Kidney (tissue), 14 donors: ENCODE results near the gene UNG. TPM values are rescaled to one million over a fixed set of nuclear protein-coding genes. Genes with fewer than 3 reads are reported as not detected.

Experiments
- DNase-seq, 5 donors: peaks; one replicate each; pipeline ENCODE4 v3.0.0-alpha.2; 2013 to 2020
- FAIRE-seq: peaks from 2 replicates; lab custom pipeline; 2012; peaks lifted over from hg19 to GRCh38; lab: Jason Lieb, UNC
- H3K27ac ChIP-seq, 2 donors: one replicate each; pipeline ENCODE4 v1.7.0; 2013; ENCODE audit warnings: low read depth in 2 of 2, low read length in 2 of 2, inconsistent platforms in 1 of 2
- H3K27me3 ChIP-seq: one replicate; pipeline ENCODE4 v1.7.1; 2013; ENCODE audit warnings: low read length, inconsistent platforms; ENCODE audit not compliant: control insufficient read depth, insufficient read depth
- H3K36me3 ChIP-seq, 3 donors: one replicate each; pipeline versions ENCODE4 v1.7.0 to v1.7.1; 2013; ENCODE audit warnings: low read length in 3 of 3, control low read depth in 1 of 3, inconsistent platforms in 1 of 3; ENCODE audit not compliant: insufficient read depth in 3 of 3, control insufficient read depth in 2 of 3
- H3K4me1 ChIP-seq, 3 donors: one replicate each; pipeline versions ENCODE4 v1.7.0 to v1.7.1; 2013; ENCODE audit warnings: low read length in 3 of 3, inconsistent platforms in 1 of 3, low read depth in 1 of 3; ENCODE audit not compliant: control insufficient read depth in 2 of 3, insufficient read depth in 2 of 3
- H3K4me3 ChIP-seq, 3 donors: one replicate each; pipeline versions ENCODE4 v1.7.0 to v1.8.1; 2013; ENCODE audit warnings: low read length in 3 of 3, control low read depth in 1 of 3, inconsistent platforms in 1 of 3
- H3K9ac ChIP-seq, 3 donors: one replicate each; pipeline versions ENCODE4 v1.7.0 to v1.7.1; 2013; ENCODE audit warnings: low read length in 3 of 3, control low read depth in 1 of 3, inconsistent platforms in 1 of 3
- H3K9me3 ChIP-seq, 3 donors: one replicate each; pipeline versions ENCODE4 v1.7.0 to v1.7.1; 2013; ENCODE audit warnings: low read length in 3 of 3, control low read depth in 1 of 3, inconsistent platforms in 1 of 3; ENCODE audit not compliant: control insufficient read depth in 2 of 3, insufficient read depth in 1 of 3
- intact Hi-C: fragments of 100-400 bp; cut with DNase I; formaldehyde crosslinking; loops from one replicate; pipeline ENCODE4 v1.11.1; 2022
- polyA plus RNA-seq: library from polyadenylated mRNA; stranded (reverse); fragments of 350-450 nt; fragmentation: Illumina TruSeq; extraction: RNeasy Lipid Tissue Mini Kit (QIAGEN cat#74804); gene quantifications from one replicate; pipeline ENCODE4 v1.2.3, GENCODE V29; 2014; ENCODE audit warnings: low read depth, low replicate concordance; ENCODE audit not compliant: insufficient read depth
- total RNA-seq: library from RNA; stranded (reverse); fragmentation: NEBNext Ultra II Directional; extraction: Animal tissue kit (Norgen Biotek cat#: 25700); gene quantifications from one replicate; pipeline ENCODE4 v1.2.1, GENCODE V29; 2021
- TF ChIP-seq, protein P1 (sequence below): IDR thresholded peaks from 3 replicates; pipeline ENCODE4 v1.5.1; 2012; ENCODE audit warnings: mild to moderate bottlenecking, moderate library complexity, borderline replicate concordance; ENCODE audit not compliant: insufficient read depth; ENCODE audit errors: extremely low read depth
- donor health status: control.
- donor health status: control.
- donor health status: control.
- donor health status: control.
- donor health status: control.
- donor health status: DM: yes; HTN: yes; CAD: no.
- donor health status: Normal renal cell carcinoma (clear cell type).

Gene UNG
- total and polyA plus RNA-seq, 2 donors from 2014 or later: 24.9 to 30.3 TPM

- DNase-seq (no peak), FAIRE-seq (no peak)
- Histone ChIP-seq H3K9ac (no peak overlapping the region), H3K4me3 (no peak overlapping the region), H3K4me1 (peaks cover 0 to 10% (median 7%) of the 10 kb centered on the region in 3 donors), H3K27me3 (no peaks in the 10 kb centered on the region), H3K36me3 (peaks cover 0 to 7% (median 5%) of the 10 kb centered on the region in 3 donors), H3K9me3 (no peaks in the 10 kb centered on the region), H3K27ac (peak overlapping the region in 1 of 2 donors; percentile 2)
- TF ChIP-seq, protein P1, sequence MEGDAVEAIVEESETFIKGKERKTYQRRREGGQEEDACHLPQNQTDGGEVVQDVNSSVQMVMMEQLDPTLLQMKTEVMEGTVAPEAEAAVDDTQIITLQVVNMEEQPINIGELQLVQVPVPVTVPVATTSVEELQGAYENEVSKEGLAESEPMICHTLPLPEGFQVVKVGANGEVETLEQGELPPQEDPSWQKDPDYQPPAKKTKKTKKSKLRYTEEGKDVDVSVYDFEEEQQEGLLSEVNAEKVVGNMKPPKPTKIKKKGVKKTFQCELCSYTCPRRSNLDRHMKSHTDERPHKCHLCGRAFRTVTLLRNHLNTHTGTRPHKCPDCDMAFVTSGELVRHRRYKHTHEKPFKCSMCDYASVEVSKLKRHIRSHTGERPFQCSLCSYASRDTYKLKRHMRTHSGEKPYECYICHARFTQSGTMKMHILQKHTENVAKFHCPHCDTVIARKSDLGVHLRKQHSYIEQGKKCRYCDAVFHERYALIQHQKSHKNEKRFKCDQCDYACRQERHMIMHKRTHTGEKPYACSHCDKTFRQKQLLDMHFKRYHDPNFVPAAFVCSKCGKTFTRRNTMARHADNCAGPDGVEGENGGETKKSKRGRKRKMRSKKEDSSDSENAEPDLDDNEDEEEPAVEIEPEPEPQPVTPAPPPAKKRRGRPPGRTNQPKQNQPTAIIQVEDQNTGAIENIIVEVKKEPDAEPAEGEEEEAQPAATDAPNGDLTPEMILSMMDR: no peak
- intact Hi-C loops: no loop called here
Measured at GRCh38 chr12:109124878-109125648, 27.7 kb downstream of the UNG start.

DNA sequence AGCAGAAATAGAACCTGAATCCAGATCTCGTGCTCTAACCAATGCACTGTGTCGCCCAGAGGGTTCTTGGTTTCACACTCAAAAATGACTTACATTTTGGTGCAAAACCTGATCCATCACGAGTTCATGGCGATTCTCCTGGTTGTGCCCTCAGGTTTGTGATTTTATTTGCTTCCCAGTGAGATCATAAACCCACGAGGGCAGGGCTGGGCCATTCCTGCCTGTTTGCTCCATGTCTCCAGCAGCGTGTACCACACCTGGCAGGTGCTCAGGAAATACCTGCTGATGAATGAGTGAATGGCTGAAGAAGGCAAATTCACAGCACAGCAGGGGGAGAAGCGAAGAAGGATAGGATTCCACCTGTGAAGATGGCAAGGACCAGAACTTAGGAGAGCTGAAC, 28.4 kb downstream of the UNG start:
- DNase-seq (no peak), FAIRE-seq (no peak)
- H3K4me3 ChIP-seq: no peak overlapping the region
- H3K9me3 ChIP-seq: no peaks in the 10 kb centered on the region
- H3K4me1 ChIP-seq: peaks cover 0 to 6% (median 5%) of the 10 kb centered on the region in 3 donors
- intact Hi-C loops: no loop called here
- H3K9ac ChIP-seq: no peak overlapping the region
- peaks cover 0 to 7% (median 5%) of the 10 kb centered on the region in 3 donors for H3K36me3 ChIP-seq
- H3K27me3 ChIP-seq: no peaks in the 10 kb centered on the region
- H3K27ac ChIP-seq: no peak overlapping the region
- TF ChIP-seq, protein P1: no peak

GRCh38 chr12:109126784-109127183, 29.4 kb downstream of the UNG start:
- no peak for DNase-seq
- H3K27ac ChIP-seq: no peak overlapping the region

More at GRCh38 chr12:109126784-109127183, 29.4 kb downstream of the UNG start:
- TF ChIP-seq, protein P1: no peak
- Histone ChIP-seq H3K36me3 (peaks cover 0 to 5% (median 4%) of the 10 kb centered on the region in 3 donors), H3K9ac (no peak overlapping the region), H3K9me3 (no peaks in the 10 kb centered on the region), H3K27me3 (no peaks in the 10 kb centered on the region), H3K4me1 (peaks cover 0 to 14% (median 10%) of the 10 kb centered on the region in 3 donors), H3K4me3 (no peak overlapping the region)
- intact Hi-C loops: no loop called here
- no peak for FAIRE-seq
